IMR-90 (cell line): ENCODE measurements around the gene KCNMA1. TPM values are rescaled to one million over a fixed set of nuclear protein-coding genes. Genes with fewer than 3 reads are reported as not detected.

ENCODE experiments used
- ATAC-seq: fragments of 200-7000 bp; cut with Tn5 transposase; 2 replicates; pipeline ENCODE4 v1.9.1; 2020; ENCODE audit warnings: low read depth, mild to moderate bottlenecking, moderate library complexity
- BruUV-seq: library from RNA; stranded (reverse); fragments of 400-500 nt; replicated peaks from 2 replicates; lab custom pipeline; 2021; lab: Mats Ljungman, UMichigan
- CTCF ChIA-PET: fragments of 300-600 bp; formaldehyde crosslinking; extraction: SDS; loops from one replicate; lab custom pipeline; 2021; ENCODE audit warnings: antibody characterized with exemption; lab: Yijun Ruan, JAX
- POLR2A ChIA-PET: fragments of 300-600 bp; sonication (Branson Sonifier 250); formaldehyde crosslinking; loops from one replicate; lab custom pipeline; 2022; ENCODE audit warnings: antibody characterized with exemption; ENCODE audit not compliant: unreplicated experiment; lab: Charles Lee
- DNase-seq: peaks from one replicate; pipeline ENCODE4 v3.0.0; 2013
- H2AFZ ChIP-seq: replicated peaks from 2 replicates; pipeline ENCODE3; 2013; ENCODE audit warnings: low read length, mild to moderate bottlenecking; ENCODE audit not compliant: poor library complexity
- H2AK5ac ChIP-seq: 2 replicates; pipeline ENCODE4 v1.6.1; 2013; ENCODE audit warnings: low read depth, low read length, inconsistent platforms
- H2AK9ac ChIP-seq: replicated peaks from 2 replicates; pipeline ENCODE3; 2013; ENCODE audit warnings: mild to moderate bottlenecking, low read depth, low read length, moderate library complexity; ENCODE audit not compliant: poor library complexity
- H2BK120ac ChIP-seq: 2 replicates; pipeline ENCODE4 v1.6.1; 2013; ENCODE audit warnings: low read depth, low read length, inconsistent platforms
- H2BK15ac ChIP-seq: 3 replicates; pipeline ENCODE4 v1.6.1; 2013; ENCODE audit warnings: low read depth, low read length, inconsistent platforms
- H2BK20ac ChIP-seq: 2 replicates; pipeline ENCODE4 v1.6.1; 2013; ENCODE audit warnings: low read depth, mild to moderate bottlenecking, inconsistent platforms, low read length, moderate library complexity
- H2BK5ac ChIP-seq: 2 replicates; pipeline ENCODE4 v1.6.1; 2013; ENCODE audit warnings: mild to moderate bottlenecking, low read depth, low read length, inconsistent platforms; ENCODE audit not compliant: poor library complexity, severe bottlenecking
- H3K14ac ChIP-seq: replicated peaks from 2 replicates; pipeline ENCODE4 v1.6.1; 2013; ENCODE audit warnings: low read depth, low read length, inconsistent platforms
- H3K18ac ChIP-seq: 2 replicates; pipeline ENCODE4 v1.6.1; 2013; ENCODE audit warnings: low read depth, low read length, control low read depth
- H3K23ac ChIP-seq: 2 replicates; pipeline ENCODE4 v1.6.1; 2013; ENCODE audit warnings: low read depth, low read length, inconsistent platforms
- H3K27ac ChIP-seq: 2 replicates; pipeline ENCODE4 v1.5.1; 2013; ENCODE audit warnings: mild to moderate bottlenecking, control low read depth, low read length; ENCODE audit not compliant: insufficient read depth
- H3K27me3 ChIP-seq: 2 replicates; pipeline ENCODE4 v1.6.1; 2013; ENCODE audit warnings: low read length; ENCODE audit not compliant: control insufficient read depth, insufficient read depth
- H3K36me3 ChIP-seq: 2 replicates; pipeline ENCODE4 v1.6.1; 2013; ENCODE audit warnings: low read length, mixed read lengths; ENCODE audit not compliant: control insufficient read depth, insufficient read depth
- H3K4ac ChIP-seq: 2 replicates; pipeline ENCODE4 v1.6.1; 2013; ENCODE audit warnings: low read depth, low read length, inconsistent platforms
- H3K4me1 ChIP-seq: 2 replicates; pipeline ENCODE4 v1.6.1; 2013; ENCODE audit warnings: low read length, mixed read lengths; ENCODE audit not compliant: control insufficient read depth, insufficient read depth
- H3K4me2 ChIP-seq: 2 replicates; pipeline ENCODE4 v1.6.1; 2013; ENCODE audit warnings: low read depth, mild to moderate bottlenecking, control low read depth, low read length, moderate library complexity
- H3K4me3 ChIP-seq: 2 replicates; pipeline ENCODE4 v1.5.1; 2013; ENCODE audit warnings: low read depth, mild to moderate bottlenecking, control low read depth, low read length, moderate library complexity; ENCODE audit not compliant: insufficient read depth
- H3K56ac ChIP-seq: 2 replicates; pipeline ENCODE4 v1.6.1; 2013; ENCODE audit warnings: low read length, inconsistent platforms; ENCODE audit not compliant: insufficient read depth; ENCODE audit errors: extremely low read depth
- H3K79me1 ChIP-seq, 2 experiments: 2 replicates each; pipeline ENCODE4 v1.6.1; 2013; ENCODE audit warnings: low read length in 2 of 2, inconsistent platforms in 1 of 2, low read depth in 1 of 2
- H3K9ac ChIP-seq: 2 replicates; pipeline ENCODE4 v1.6.1; 2013; ENCODE audit warnings: low read depth, low read length, control low read depth
- H3K9me1 ChIP-seq: 2 replicates; pipeline ENCODE4 v1.6.1; 2013; ENCODE audit warnings: low read length, inconsistent platforms; ENCODE audit not compliant: insufficient read depth
- H3K9me3 ChIP-seq: 2 replicates; pipeline ENCODE4 v1.6.1; 2013; ENCODE audit warnings: low read length; ENCODE audit not compliant: control insufficient read depth, insufficient read depth
- H4K20me1 ChIP-seq: 2 replicates; pipeline ENCODE4 v1.6.1; 2013; ENCODE audit warnings: low read length, inconsistent platforms; ENCODE audit not compliant: insufficient read depth
- H4K5ac ChIP-seq: 2 replicates; pipeline ENCODE4 v1.6.1; 2013; ENCODE audit warnings: mild to moderate bottlenecking, low read depth, low read length, control low read depth
- H4K8ac ChIP-seq, 2 experiments: 2 replicates each; pipeline ENCODE4 v1.6.1; 2013; ENCODE audit warnings: low read depth in 2 of 2, low read length in 2 of 2, control low read depth in 1 of 2, inconsistent platforms in 1 of 2
- H4K91ac ChIP-seq: 2 replicates; pipeline ENCODE4 v1.6.1; 2013; ENCODE audit warnings: low read depth, low read length, inconsistent platforms; ENCODE audit not compliant: insufficient read depth
- CEBPB ChIP-seq: IDR thresholded peaks from 2 replicates; pipeline ENCODE4 v1.6.1; 2012; ENCODE audit warnings: low read depth, low read length, improper control_type of control experiment
- FOS ChIP-seq: fragments of 150-350 bp; IDR thresholded peaks from 2 replicates; pipeline ENCODE4 v1.6.1; 2016; ENCODE audit warnings: low read depth, low read length
- MAFK ChIP-seq: IDR thresholded peaks from 2 replicates; pipeline ENCODE4 v1.6.1; 2012; ENCODE audit warnings: low read depth, low read length, improper control_type of control experiment
- MAZ ChIP-seq: IDR thresholded peaks from 2 replicates; pipeline ENCODE4 v1.6.1; 2012; ENCODE audit warnings: low read depth, mild to moderate bottlenecking, low read length, improper control_type of control experiment, moderate library complexity, borderline replicate concordance
- MXI1 ChIP-seq: IDR thresholded peaks from 2 replicates; pipeline ENCODE4 v1.6.1; 2012; ENCODE audit warnings: low read depth, mild to moderate bottlenecking, low read length, moderate library complexity, borderline replicate concordance
- RAD21 ChIP-seq: IDR thresholded peaks from 2 replicates; pipeline ENCODE4 v1.6.1; 2012; ENCODE audit warnings: low read length, improper control_type of control experiment
- RCOR1 ChIP-seq: IDR thresholded peaks from 2 replicates; pipeline ENCODE4 v1.6.1; 2012; ENCODE audit warnings: mild to moderate bottlenecking, low read length, improper control_type of control experiment; ENCODE audit not compliant: insufficient replicate concordance
- WGBS, 2 experiments: methylation state at CpG; one replicate each; pipeline versions ENCODE4 v1.1.5 to v1.1.7; 2013; ENCODE audit warnings: missing lambda C conversion rate in 2 of 2; ENCODE audit not compliant: insufficient read length in 1 of 2; ENCODE audit errors: extremely low coverage in 2 of 2; 5-methylcytosine and 5-hydroxymethylcytosine counted together
- dilution Hi-C: fragments of 300-500 bp; cut with HindIII; formaldehyde crosslinking; loops from one replicate; pipeline ENCODE4 v1.14.3; 2018; ENCODE audit warnings: low sequenced_read_pairs; ENCODE audit not compliant: unreplicated experiment
- in situ Hi-C: fragments of 300-500 bp; cut with MboI; formaldehyde crosslinking; loops from 3 replicates; pipeline ENCODE4 v1.14.3; 2019; ENCODE audit warnings: low sequenced_read_pairs, inconsistent platforms, mixed read lengths
- intact Hi-C: fragments of 100-400 bp; cut with micrococcal nuclease; formaldehyde crosslinking; loops from 2 replicates; pipeline ENCODE4 v1.10.0; 2022
- polyA plus RNA-seq, 3 experiments: library from polyadenylated mRNA; depleted of rRNA; stranded (reverse); fragments of >200 nt; gene quantifications; 2 replicates each; pipeline ENCODE4 v1.2.3, GENCODE V29; 2012; ENCODE audit warnings: low replicate concordance in 1 of 3
- total RNA-seq: library from RNA; depleted of rRNA; stranded (reverse); fragments of >200 nt; gene quantifications from 2 replicates; pipeline ENCODE4 v1.2.3, GENCODE V29; 2012

The KCNMA1 gene
- total and polyA plus RNA-seq, 2 of the 4 experiments (the other 2 are of a cell fraction): 25.6 to 29.6 TPM

- Histone ChIP-seq H3K4me2 (no peak overlapping the region), H2BK20ac (no peak overlapping the region), H3K18ac (no peak overlapping the region), H3K9me1 (no peaks in the 10 kb centered on the region), H2BK15ac (no peak overlapping the region), H2AK9ac (no peak overlapping the region), H4K20me1 (no peaks in the 10 kb centered on the region), H2AK5ac (no peak overlapping the region), H3K23ac (no peak overlapping the region), H3K56ac (no peak overlapping the region), H3K27ac (no peak overlapping the region), H3K14ac (no peak overlapping the region), H3K27me3 (peaks cover 8% of the 10 kb centered on the region), H3K4me3 (no peak overlapping the region), H3K4me1 (no peaks in the 10 kb centered on the region), H3K4ac (no peak overlapping the region), H2BK5ac (no peak overlapping the region), H3K36me3 (no peaks in the 10 kb centered on the region), H4K91ac (no peak overlapping the region), H3K9ac (no peak overlapping the region), H4K5ac (no peak overlapping the region), H2AFZ (no peak overlapping the region), H3K9me3 (no peaks in the 10 kb centered on the region), H4K8ac (no peak overlapping the region), H2BK120ac (no peak overlapping the region), H3K79me1 (no peaks in the 10 kb centered on the region)
- in situ Hi-C loops (no loop called here), dilution Hi-C loops (no loop called here), intact Hi-C loops (no loop called here)
- no TSS peak for BruUV-seq
- WGBS, 2 experiments: 0% methylated on average over 1 of the region's 3 CpGs; no CpG with 5 or more reads in 1 of the 2 experiments
- DNase-seq (no peak), ATAC-seq (no peak)
- POLR2A ChIA-PET: no interaction called here
- TF ChIP-seq MXI1: no peak
- no peak for TF ChIP-seq MAZ
- no peak for TF ChIP-seq CEBPB
- TF ChIP-seq FOS: no peak
- TF ChIP-seq RCOR1: no peak
- no peak for TF ChIP-seq MAFK
- no peak for TF ChIP-seq RAD21
- CTCF ChIA-PET: no interaction called here
Measured at GRCh38 chr10:76874896-76875295, 762.7 kb downstream of the KCNMA1 start.
